DOHH2 (cell line): ENCODE results near the gene PIWIL4.

Experiments
- H3F3A ChIP-seq: fragments of 200-600 bp; sonication (generic), shearing (Covaris generic); 2 replicates; pipeline ENCODE4 v1.6.0; 2016; ENCODE audit warnings: antibody characterized with exemption, mild to moderate bottlenecking; ENCODE audit not compliant: control insufficient read depth, insufficient read depth
- H3K27ac ChIP-seq: fragments of 200-600 bp; sonication (generic); 2 replicates; pipeline ENCODE4 v1.5.1; 2014; ENCODE audit warnings: low read depth, mild to moderate bottlenecking, low read length, moderate library complexity
- H3K27me3 ChIP-seq: fragments of 200-600 bp; sonication (generic); 2 replicates; pipeline ENCODE4 v1.6.1; 2014; ENCODE audit warnings: mild to moderate bottlenecking, low read length, mixed read lengths; ENCODE audit not compliant: control insufficient read depth
- H3K36me3 ChIP-seq: fragments of 200-600 bp; sonication (generic); 2 replicates; pipeline ENCODE4 v1.6.1; 2014; ENCODE audit warnings: mild to moderate bottlenecking, low read length, moderate library complexity, mixed read lengths; ENCODE audit not compliant: control insufficient read depth
- H3K4me1 ChIP-seq: fragments of 200-600 bp; sonication (generic); 2 replicates; pipeline ENCODE4 v1.6.1; 2014; ENCODE audit warnings: mild to moderate bottlenecking, low read length, mixed read lengths; ENCODE audit not compliant: control insufficient read depth
- H3K4me2 ChIP-seq: fragments of 200-600 bp; sonication (generic); 2 replicates; pipeline ENCODE4 v1.6.0; 2014; ENCODE audit warnings: mild to moderate bottlenecking, low read length, moderate library complexity
- H3K4me3 ChIP-seq: fragments of 200-600 bp; sonication (generic); 2 replicates; pipeline ENCODE4 v1.5.1; 2014; ENCODE audit warnings: mild to moderate bottlenecking, low read length, mixed read lengths
- H3K79me2 ChIP-seq: fragments of 200-600 bp; sonication (generic); 2 replicates; pipeline ENCODE4 v1.6.1; 2014; ENCODE audit warnings: mild to moderate bottlenecking, low read length, mixed read lengths; ENCODE audit not compliant: control insufficient read depth
- H3K9me2 ChIP-seq: fragments of 200-600 bp; sonication (generic); replicated peaks from 2 replicates; pipeline ENCODE4 v1.6.1; 2014; ENCODE audit warnings: mild to moderate bottlenecking, low read length, mixed read lengths; ENCODE audit not compliant: control insufficient read depth
- H3K9me3 ChIP-seq: fragments of 200-600 bp; sonication (generic); 2 replicates; pipeline ENCODE4 v1.6.1; 2014; ENCODE audit warnings: antibody characterized with exemption, low read length, mixed read lengths; ENCODE audit not compliant: control insufficient read depth, insufficient read depth
- H4K20me1 ChIP-seq: fragments of 200-600 bp; sonication (generic); 2 replicates; pipeline ENCODE4 v1.6.0; 2014; ENCODE audit warnings: low read depth, mild to moderate bottlenecking, antibody characterized with exemption, low read length, moderate library complexity; ENCODE audit not compliant: control insufficient read depth, insufficient read depth
- CTCF ChIP-seq: fragments of 200-600 bp; sonication (generic); IDR thresholded peaks from one replicate; pipeline ENCODE4 v1.5.1; 2014; ENCODE audit warnings: antibody characterized with exemption, mild to moderate bottlenecking, low read depth, low read length; ENCODE audit not compliant: poor library complexity, severe bottlenecking
- EZH2phosphoT487 ChIP-seq: fragments of 200-600 bp; sonication (generic); IDR thresholded peaks from 2 replicates; pipeline ENCODE4 v1.6.1; 2017; ENCODE audit warnings: borderline replicate concordance, mild to moderate bottlenecking, antibody characterized with exemption, low read length, moderate library complexity, mixed read lengths

The PIWIL4 gene

DNA sequence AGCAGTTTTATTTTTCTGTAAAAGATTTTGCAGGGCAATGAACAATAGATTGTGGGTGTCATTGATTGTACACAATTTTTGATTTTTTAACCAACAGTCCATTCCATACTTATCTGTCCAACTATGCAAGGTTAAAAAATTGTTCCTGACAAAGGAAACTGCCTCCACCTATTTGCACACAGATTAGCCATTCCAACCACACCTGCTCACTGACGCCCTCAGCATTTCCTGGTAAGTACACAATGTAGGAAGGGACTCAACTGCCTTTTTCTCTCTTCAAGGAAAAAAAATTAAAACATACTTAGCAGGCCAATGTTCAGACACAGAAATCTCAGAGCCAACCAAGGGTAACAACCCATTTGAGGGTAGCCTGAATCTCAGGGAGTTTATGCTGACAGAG, 27.7 kb upstream of the PIWIL4 start:
- Histone ChIP-seq H3K27ac (no peak overlapping the region), H3K9me3 (no peaks in the 10 kb centered on the region), H3K4me3 (no peak overlapping the region), H3K4me1 (peaks cover 12% of the 10 kb centered on the region), H3K79me2 (no peaks in the 10 kb centered on the region), H3F3A (no peaks in the 10 kb centered on the region), H3K27me3 (0 out of 2 replicates have a peak, but pooled peaks cover 2% of the 10 kb centered on the region), H3K4me2 (no peak overlapping the region), H4K20me1 (no peaks in the 10 kb centered on the region), H3K36me3 (no peaks in the 10 kb centered on the region), H3K9me2 (no peaks in the 10 kb centered on the region)
- TF ChIP-seq EZH2phosphoT487: no peak
- no peak for TF ChIP-seq CTCF

DNA sequence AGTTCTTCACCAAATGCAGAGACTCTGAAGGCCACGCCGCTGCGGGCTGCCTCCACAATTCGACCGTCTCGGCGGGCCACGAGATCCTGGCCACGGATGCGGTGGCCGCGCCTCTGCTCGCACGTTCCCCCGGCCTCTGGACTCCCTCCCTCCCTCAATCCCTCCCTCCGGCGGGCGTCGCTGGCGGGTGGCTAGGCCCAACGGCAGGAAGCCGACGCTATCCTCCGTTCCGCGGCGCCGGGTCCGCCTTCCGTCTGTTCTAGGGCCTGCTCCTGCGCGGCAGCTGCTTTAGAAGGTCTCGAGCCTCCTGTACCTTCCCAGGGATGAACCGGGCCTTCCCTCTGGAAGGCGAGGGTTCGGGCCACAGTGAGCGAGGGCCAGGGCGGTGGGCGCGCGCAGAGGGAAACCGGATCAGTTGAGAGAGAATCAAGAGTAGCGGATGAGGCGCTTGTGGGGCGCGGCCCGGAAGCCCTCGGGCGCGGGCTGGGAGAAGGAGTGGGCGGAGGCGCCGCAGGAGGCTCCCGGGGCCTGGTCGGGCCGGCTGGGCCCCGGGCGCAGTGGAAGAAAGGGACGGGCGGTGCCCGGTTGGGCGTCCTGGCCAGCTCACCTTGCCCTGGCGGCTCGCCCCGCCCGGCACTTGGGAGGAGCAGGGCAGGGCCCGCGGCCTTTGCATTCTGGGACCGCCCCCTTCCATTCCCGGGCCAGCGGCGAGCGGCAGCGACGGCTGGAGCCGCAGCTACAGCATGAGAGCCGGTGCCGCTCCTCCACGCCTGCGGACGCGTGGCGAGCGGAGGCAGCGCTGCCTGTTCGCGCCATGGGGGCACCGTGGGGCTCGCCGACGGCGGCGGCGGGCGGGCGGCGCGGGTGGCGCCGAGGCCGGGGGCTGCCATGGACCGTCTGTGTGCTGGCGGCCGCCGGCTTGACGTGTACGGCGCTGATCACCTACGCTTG, 23.2 kb upstream of the PIWIL4 start, which contains the start of gene FUT4:
TSS of gene FUT4 (plus strand) at position 227 of the 951 bp plus-strand sequence. CDS start at position 440, 213 bp downstream.
- Histone ChIP-seq H3K4me3 (peak within 1 kb of the TSS; percentile 89), H3K4me1 (peaks cover 24% of the 10 kb centered on the region), H3K79me2 (no peaks in the 10 kb centered on the region; the same call in 1 of the 2 replicates), H3F3A (no peaks in the 10 kb centered on the region), H4K20me1 (no peaks in the 10 kb centered on the region; the same call in 1 of the 2 replicates), H3K9me3 (no peaks in the 10 kb centered on the region), H3K27me3 (no peaks in the 10 kb centered on the region), H3K4me2 (peak within 1 kb of the TSS; percentile 96), H3K36me3 (no peaks in the 10 kb centered on the region), H3K27ac (peak within 1 kb of the TSS; percentile 68), H3K9me2 (no peaks in the 10 kb centered on the region)
- no peak for TF ChIP-seq CTCF

- H3K36me3 ChIP-seq: no peaks in the 10 kb centered on the region
- H3K4me1 ChIP-seq: peaks cover 24% of the 10 kb centered on the region
- no peaks in the 10 kb centered on the region; the same call in 1 of the 2 replicates for H3K79me2 ChIP-seq
- H3K4me3 ChIP-seq: peak overlapping the region; percentile 7; the same call in 1 of the 2 replicates
- H3K9me2 ChIP-seq: no peaks in the 10 kb centered on the region
- no peaks in the 10 kb centered on the region for H3K27me3 ChIP-seq
- H3F3A ChIP-seq: no peaks in the 10 kb centered on the region
- H3K9me3 ChIP-seq: no peaks in the 10 kb centered on the region
- H3K4me2 ChIP-seq: peak overlapping the region; percentile 96; the same call in 1 of the 2 replicates
- H3K27ac ChIP-seq: no peak overlapping the region
- H4K20me1 ChIP-seq: no peaks in the 10 kb centered on the region; the same call in 1 of the 2 replicates
- no peak for TF ChIP-seq EZH2phosphoT487
- no peak for TF ChIP-seq CTCF
Measured at GRCh38 chr11:94544646-94545263, 22.4 kb upstream of the PIWIL4 start.
